Measurements from ENCODE around the gene PIP5K1B. TPM values are rescaled to one million over a fixed set of nuclear protein-coding genes. Genes with fewer than 3 reads are reported as not detected.

Gene PIP5K1B
- total and polyA plus RNA-seq, 2 donors (not counting 1 experiment from before 2014, with no cell fraction given): under 0.01 to 0.03 TPM

GRCh38 chr9:68970151-68970550, 265.1 kb downstream of the PIP5K1B start:
- H4K20me1 ChIP-seq (ENCODE audit: control insufficient read depth, extremely low read depth, insufficient read depth, low read length): no peaks in the 10 kb centered on the region
- H3K9me3 ChIP-seq (ENCODE audit: control insufficient read depth, insufficient read depth, low read depth, low read length): no peaks in the 10 kb centered on the region
- no peak for DNase-seq (ENCODE audit: low read depth in 2 of 2)
- no peaks in the 10 kb centered on the region for H3K27me3 ChIP-seq (ENCODE audit: control insufficient read depth, insufficient read depth, low read length)
- H3K36me3 ChIP-seq (ENCODE audit: control insufficient read depth, insufficient read depth, low read length): no peaks in the 10 kb centered on the region
- no peaks in the 10 kb centered on the region for H3K4me1 ChIP-seq (ENCODE audit: control insufficient read depth, extremely low read depth, insufficient read depth, low read length)
- H3K9ac ChIP-seq (ENCODE audit: insufficient read depth, low read length): no peak overlapping the region
- no peak overlapping the region for H3K4me3 ChIP-seq (replicated peaks in 1 of 4; ENCODE audit: control extremely low read depth in 1 of 4, insufficient read depth in 1 of 4, low read depth in 3 of 4, low read length in 4 of 4)
- no peak overlapping the region for H2AFZ ChIP-seq (ENCODE audit: low read length)
- H3K27ac ChIP-seq (ENCODE audit: insufficient read depth, low read length): no peak overlapping the region
- H3K79me2 ChIP-seq (ENCODE audit: control insufficient read depth, insufficient read depth, low read length): no peaks in the 10 kb centered on the region
- no peak for TF ChIP-seq EZH2 (IDR thresholded peaks at IDR 0.05; ENCODE audit: low read length, missing control alignments)
- H3K4me2 ChIP-seq (ENCODE audit: extremely low read depth, insufficient read depth, low read length): no peak overlapping the region

- Histone ChIP-seq H3K4me1 (ENCODE audit: control insufficient read depth, extremely low read depth, insufficient read depth, low read length) (no peaks in the 10 kb centered on the region), H3K9ac (ENCODE audit: insufficient read depth, low read length) (no peak overlapping the region), H3K79me2 (ENCODE audit: control insufficient read depth, insufficient read depth, low read length) (no peaks in the 10 kb centered on the region), H3K36me3 (ENCODE audit: control insufficient read depth, insufficient read depth, low read length) (no peaks in the 10 kb centered on the region), H4K20me1 (ENCODE audit: control insufficient read depth, extremely low read depth, insufficient read depth, low read length) (no peaks in the 10 kb centered on the region), H2AFZ (ENCODE audit: low read length) (no peak overlapping the region), H3K27me3 (ENCODE audit: control insufficient read depth, insufficient read depth, low read length) (no peaks in the 10 kb centered on the region), H3K4me3 (replicated peaks in 1 of 4; ENCODE audit: control extremely low read depth in 1 of 4, insufficient read depth in 1 of 4, low read depth in 3 of 4, low read length in 4 of 4) (no peak overlapping the region), H3K27ac (ENCODE audit: insufficient read depth, low read length) (no peak overlapping the region), H3K4me2 (ENCODE audit: extremely low read depth, insufficient read depth, low read length) (no peak overlapping the region), H3K9me3 (ENCODE audit: control insufficient read depth, insufficient read depth, low read depth, low read length) (no peaks in the 10 kb centered on the region)
- no peak for DNase-seq (ENCODE audit: low read depth in 2 of 2)
- TF ChIP-seq EZH2 (IDR thresholded peaks at IDR 0.05; ENCODE audit: low read length, missing control alignments): no peak
These were observed 268.6 kb downstream of the PIP5K1B start for GRCh38 chr9:68973619-68974018.

GRCh38 chr9:68974431-68974830, 269.4 kb downstream of the PIP5K1B start:
- Histone ChIP-seq H3K27ac (ENCODE audit: insufficient read depth, low read length) (no peak overlapping the region), H3K9me3 (ENCODE audit: control insufficient read depth, insufficient read depth, low read depth, low read length) (no peaks in the 10 kb centered on the region), H3K4me2 (ENCODE audit: extremely low read depth, insufficient read depth, low read length) (no peak overlapping the region), H2AFZ (ENCODE audit: low read length) (no peak overlapping the region), H3K9ac (ENCODE audit: insufficient read depth, low read length) (no peak overlapping the region), H3K36me3 (ENCODE audit: control insufficient read depth, insufficient read depth, low read length) (no peaks in the 10 kb centered on the region), H3K4me1 (ENCODE audit: control insufficient read depth, extremely low read depth, insufficient read depth, low read length) (no peaks in the 10 kb centered on the region), H4K20me1 (ENCODE audit: control insufficient read depth, extremely low read depth, insufficient read depth, low read length) (no peaks in the 10 kb centered on the region), H3K79me2 (ENCODE audit: control insufficient read depth, insufficient read depth, low read length) (no peaks in the 10 kb centered on the region), H3K4me3 (replicated peaks in 1 of 4; ENCODE audit: control extremely low read depth in 1 of 4, insufficient read depth in 1 of 4, low read depth in 3 of 4, low read length in 4 of 4) (no peak overlapping the region), H3K27me3 (ENCODE audit: control insufficient read depth, insufficient read depth, low read length) (no peaks in the 10 kb centered on the region)
- no peak for DNase-seq (ENCODE audit: low read depth in 2 of 2)
- TF ChIP-seq CTCF (conservative IDR thresholded peaks at IDR 0.05 in 1 of 2, IDR thresholded peaks at IDR 0.05 in 1 of 2; ENCODE audit: low read depth in 1 of 2, low read length in 2 of 2) (no peak), EZH2 (IDR thresholded peaks at IDR 0.05; ENCODE audit: low read length, missing control alignments) (no peak)

GRCh38 chr9:68974901-68975300, 269.9 kb downstream of the PIP5K1B start:
- Histone ChIP-seq H2AFZ (ENCODE audit: low read length) (no peak overlapping the region), H3K27me3 (ENCODE audit: control insufficient read depth, insufficient read depth, low read length) (peaks cover 4% of the 10 kb centered on the region), H3K79me2 (ENCODE audit: control insufficient read depth, insufficient read depth, low read length) (no peaks in the 10 kb centered on the region), H3K9ac (ENCODE audit: insufficient read depth, low read length) (no peak overlapping the region), H3K4me1 (ENCODE audit: control insufficient read depth, extremely low read depth, insufficient read depth, low read length) (no peaks in the 10 kb centered on the region), H3K4me2 (ENCODE audit: extremely low read depth, insufficient read depth, low read length) (no peak overlapping the region), H4K20me1 (ENCODE audit: control insufficient read depth, extremely low read depth, insufficient read depth, low read length) (no peaks in the 10 kb centered on the region), H3K4me3 (replicated peaks in 1 of 4; ENCODE audit: control extremely low read depth in 1 of 4, insufficient read depth in 1 of 4, low read depth in 3 of 4, low read length in 4 of 4) (no peak overlapping the region), H3K9me3 (ENCODE audit: control insufficient read depth, insufficient read depth, low read depth, low read length) (no peaks in the 10 kb centered on the region), H3K27ac (ENCODE audit: insufficient read depth, low read length) (no peak overlapping the region), H3K36me3 (ENCODE audit: control insufficient read depth, insufficient read depth, low read length) (no peaks in the 10 kb centered on the region)
- TF ChIP-seq EZH2 (IDR thresholded peaks at IDR 0.05; ENCODE audit: low read length, missing control alignments): no peak
- TF ChIP-seq CTCF (conservative IDR thresholded peaks at IDR 0.05 in 1 of 2, IDR thresholded peaks at IDR 0.05 in 1 of 2; ENCODE audit: low read depth in 1 of 2, low read length in 2 of 2): no peak
- no peak for DNase-seq (ENCODE audit: low read depth in 2 of 2)

Measured in fibroblast of lung (primary cell).